ENCODE data around the gene WDFY4. TPM values are rescaled to one million over a fixed set of nuclear protein-coding genes. Genes with fewer than 3 reads are reported as not detected.

The WDFY4 gene
- total and polyA plus RNA-seq, 8 donors: 2.8 to 23.6 (median 4.8) TPM

DNA sequence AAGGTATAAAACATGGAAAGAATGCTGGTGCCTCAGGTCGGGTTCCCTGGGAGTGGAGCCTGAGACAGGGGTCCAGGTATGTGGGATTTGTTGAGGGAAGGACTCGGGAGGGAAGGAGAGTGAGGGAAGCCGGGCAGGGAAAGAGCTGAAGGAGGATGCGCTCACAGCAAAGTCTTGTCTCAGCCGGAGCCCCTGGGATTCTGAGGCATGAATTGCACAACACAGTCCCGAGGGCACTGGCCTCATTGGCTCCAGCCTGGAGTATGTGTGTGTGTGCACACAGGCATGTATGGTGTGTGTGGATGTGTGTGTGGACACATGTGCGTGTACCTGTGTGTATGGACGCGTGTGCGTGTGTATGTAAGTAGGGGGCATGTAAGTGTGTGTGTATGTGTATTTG, 87.4 kb downstream of the WDFY4 start:
- Histone ChIP-seq H3K27ac (no peak overlapping the region), H3K4me1 (peaks cover 0 to 9% of the 10 kb centered on the region in 2 donors), H3K9me3 (no peaks in the 10 kb centered on the region), H3K4me3 (no peak overlapping the region), H3K36me3 (peaks cover 0 to 7% of the 10 kb centered on the region in 2 donors), H3K27me3 (no peaks in the 10 kb centered on the region)
- intact Hi-C loops (cut with DNase I): no loop called here
- TF ChIP-seq, protein P1, sequence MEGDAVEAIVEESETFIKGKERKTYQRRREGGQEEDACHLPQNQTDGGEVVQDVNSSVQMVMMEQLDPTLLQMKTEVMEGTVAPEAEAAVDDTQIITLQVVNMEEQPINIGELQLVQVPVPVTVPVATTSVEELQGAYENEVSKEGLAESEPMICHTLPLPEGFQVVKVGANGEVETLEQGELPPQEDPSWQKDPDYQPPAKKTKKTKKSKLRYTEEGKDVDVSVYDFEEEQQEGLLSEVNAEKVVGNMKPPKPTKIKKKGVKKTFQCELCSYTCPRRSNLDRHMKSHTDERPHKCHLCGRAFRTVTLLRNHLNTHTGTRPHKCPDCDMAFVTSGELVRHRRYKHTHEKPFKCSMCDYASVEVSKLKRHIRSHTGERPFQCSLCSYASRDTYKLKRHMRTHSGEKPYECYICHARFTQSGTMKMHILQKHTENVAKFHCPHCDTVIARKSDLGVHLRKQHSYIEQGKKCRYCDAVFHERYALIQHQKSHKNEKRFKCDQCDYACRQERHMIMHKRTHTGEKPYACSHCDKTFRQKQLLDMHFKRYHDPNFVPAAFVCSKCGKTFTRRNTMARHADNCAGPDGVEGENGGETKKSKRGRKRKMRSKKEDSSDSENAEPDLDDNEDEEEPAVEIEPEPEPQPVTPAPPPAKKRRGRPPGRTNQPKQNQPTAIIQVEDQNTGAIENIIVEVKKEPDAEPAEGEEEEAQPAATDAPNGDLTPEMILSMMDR (IDR thresholded peaks at IDR 0.05): no peak
- no peak for ATAC-seq
- DNase-seq: no peak

DNA sequence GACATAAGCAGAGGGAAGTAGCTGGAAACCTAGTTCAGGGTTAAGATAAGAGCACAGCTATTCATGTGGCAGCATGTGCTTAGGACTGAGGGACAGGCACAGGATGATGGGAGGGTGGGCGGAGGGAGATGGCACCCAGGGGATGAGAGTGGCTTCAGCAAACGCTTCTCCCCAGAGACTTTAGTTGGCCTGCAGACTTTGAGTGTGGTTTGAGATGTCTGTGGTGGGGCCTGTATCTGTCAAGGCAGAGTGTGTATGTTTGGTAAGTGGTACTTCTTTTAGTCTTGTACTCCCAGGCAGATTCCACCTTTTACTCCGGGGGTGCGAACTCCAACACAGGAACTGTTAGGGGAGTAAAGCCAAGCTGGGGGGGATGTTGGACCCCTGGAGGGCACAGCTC, 88.9 kb downstream of the WDFY4 start:
- no peak overlapping the region for H3K27ac ChIP-seq
- H3K4me3 ChIP-seq: no peak overlapping the region
- ATAC-seq (no peak), DNase-seq (no peak)
- H3K9me3 ChIP-seq: no peaks in the 10 kb centered on the region
- H3K36me3 ChIP-seq: peaks cover 0 to 16% of the 10 kb centered on the region in 2 donors
- H3K4me1 ChIP-seq: peaks cover 0 to 9% of the 10 kb centered on the region in 2 donors
- H3K27me3 ChIP-seq: no peaks in the 10 kb centered on the region
- TF ChIP-seq, protein P1 (IDR thresholded peaks at IDR 0.05): no peak
- intact Hi-C loops (cut with DNase I): no loop called here

DNA sequence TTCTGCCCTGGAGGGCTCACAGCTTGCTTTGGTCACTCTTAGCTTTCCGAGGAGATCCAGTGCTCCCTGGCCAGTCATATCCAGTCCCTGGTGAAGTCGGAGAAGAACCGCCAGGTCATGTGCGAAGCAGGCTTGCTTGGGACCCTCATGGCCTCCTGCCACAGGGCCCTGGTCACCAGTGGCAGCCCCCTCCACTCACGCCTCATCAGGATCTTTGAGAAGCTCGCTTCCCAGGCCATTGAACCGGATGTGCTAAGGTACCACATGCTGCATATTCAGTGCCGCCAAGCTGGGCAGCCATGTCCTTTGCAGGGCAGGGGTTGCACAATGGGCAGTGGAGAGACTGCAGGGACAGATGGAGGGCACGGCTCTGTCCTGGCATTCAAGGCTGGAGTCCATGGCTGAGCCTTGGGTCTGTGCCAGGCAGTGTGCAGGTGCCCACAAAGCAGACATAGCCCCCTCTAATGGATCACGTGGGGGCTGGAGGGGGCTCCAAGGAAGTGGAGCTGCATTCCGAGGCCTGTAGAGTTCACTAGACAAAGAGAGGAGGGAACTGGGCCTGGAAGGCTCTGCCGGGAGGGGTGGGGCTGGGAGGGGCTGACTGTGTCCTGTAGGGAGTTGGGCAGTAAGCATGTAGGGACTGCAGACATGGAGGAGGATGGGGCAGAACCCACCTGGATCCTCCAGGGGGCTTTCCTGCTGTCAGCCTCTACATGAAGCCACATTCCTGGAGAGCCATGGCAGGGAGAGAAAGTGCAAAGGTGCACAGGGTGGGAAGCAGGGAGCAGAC, 89.9 kb downstream of the WDFY4 start:
- no peak for DNase-seq
- peaks cover 0 to 25% of the 10 kb centered on the region in 2 donors for H3K36me3 ChIP-seq
- no peaks in the 10 kb centered on the region for H3K9me3 ChIP-seq
- intact Hi-C loops (cut with DNase I): no loop called here
- no peak overlapping the region for H3K27ac ChIP-seq
- no peak for ATAC-seq
- no peak overlapping the region for H3K4me3 ChIP-seq
- TF ChIP-seq, protein P1 (IDR thresholded peaks at IDR 0.05): no peak
- peaks cover 0 to 9% of the 10 kb centered on the region in 2 donors for H3K4me1 ChIP-seq
- H3K27me3 ChIP-seq: no peaks in the 10 kb centered on the region

DNA sequence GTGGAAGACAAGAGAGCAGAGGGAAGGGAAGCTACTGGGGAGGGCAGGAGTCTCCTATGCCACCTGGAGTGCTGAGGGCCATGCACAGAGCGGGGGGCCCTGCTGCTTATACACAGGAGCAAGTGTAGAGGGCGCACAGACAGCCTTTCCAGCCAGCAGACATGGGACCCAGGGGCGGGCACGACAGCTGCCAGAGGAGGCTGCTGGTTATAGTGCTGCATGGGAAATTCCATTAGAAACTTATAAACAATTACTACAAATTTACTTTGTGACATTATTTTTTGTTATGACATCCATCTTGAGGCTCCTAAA, 90.5 kb downstream of the WDFY4 start:
- intact Hi-C loops (cut with DNase I): no loop called here
- no peak for DNase-seq
- TF ChIP-seq, protein P1 (IDR thresholded peaks at IDR 0.05): no peak
- H3K27ac ChIP-seq: no peak overlapping the region
- H3K9me3 ChIP-seq: no peaks in the 10 kb centered on the region
- ATAC-seq: no peak
- H3K36me3 ChIP-seq: peaks cover 0 to 31% of the 10 kb centered on the region in 2 donors
- peaks cover 0 to 9% of the 10 kb centered on the region in 2 donors for H3K4me1 ChIP-seq
- H3K27me3 ChIP-seq: no peaks in the 10 kb centered on the region
- no peak overlapping the region for H3K4me3 ChIP-seq

DNA sequence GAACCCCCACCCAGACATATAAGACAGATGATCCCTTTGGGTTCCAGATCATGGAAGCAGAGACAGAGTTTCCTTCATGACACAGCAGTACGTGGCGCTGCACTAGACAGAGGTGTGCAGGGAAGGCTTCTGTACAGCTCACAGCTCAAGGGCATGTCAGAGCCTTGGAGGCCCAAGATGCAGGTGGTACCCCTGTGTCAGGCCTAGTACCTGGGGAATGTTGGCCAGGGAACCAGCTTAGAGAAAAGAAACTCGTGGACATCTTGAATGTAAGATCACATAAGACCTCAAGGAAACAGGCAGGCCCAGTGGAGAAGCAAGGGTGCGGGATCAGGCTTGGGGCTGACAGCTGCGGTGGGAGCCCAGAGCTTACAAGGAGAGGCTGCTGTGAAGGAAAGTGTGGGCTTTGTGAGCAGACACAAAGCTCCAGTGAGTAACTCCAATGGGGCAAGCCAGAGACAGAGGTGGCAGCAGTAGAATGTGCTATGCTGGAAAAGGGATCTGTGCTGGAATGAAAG, 91.4 kb downstream of the WDFY4 start:
- DNase-seq (no peak), ATAC-seq (no peak)
- TF ChIP-seq, protein P1 (IDR thresholded peaks at IDR 0.05): no peak
- H3K27ac ChIP-seq: no peak overlapping the region
- peaks cover 0 to 37% of the 10 kb centered on the region in 2 donors for H3K36me3 ChIP-seq
- H3K4me1 ChIP-seq: peaks cover 0 to 1% of the 10 kb centered on the region in 2 donors
- intact Hi-C loops (cut with DNase I): no loop called here
- no peaks in the 10 kb centered on the region for H3K27me3 ChIP-seq
- no peak overlapping the region for H3K4me3 ChIP-seq
- H3K9me3 ChIP-seq: no peaks in the 10 kb centered on the region

All from left lung (tissue), 10 donors.